GM12878 (cell line): ENCODE measurements around the gene GZMM. TPM values are rescaled to one million over a fixed set of nuclear protein-coding genes. Genes with fewer than 3 reads are reported as not detected.
A peak's percentile ranks its signal among the peaks of the same experiment; 100 is the strongest.

ENCODE experiments used
- ATAC-seq: fragments of 200-7000 bp; cut with Tn5 transposase; 3 replicates; pipeline ENCODE4 v1.9.1; 2020; ENCODE audit warnings: mild to moderate bottlenecking, moderate library complexity
- BruUV-seq: library from RNA; stranded (reverse); fragments of 400-500 nt; replicated peaks from 2 replicates; lab custom pipeline; 2021; lab: Mats Ljungman, UMichigan
- CTCF ChIA-PET: fragments of 300-600 bp; sonication (Branson Sonifier 250); formaldehyde crosslinking; extraction: SDS; loops from one replicate; lab custom pipeline; 2021; ENCODE audit warnings: inconsistent platforms; lab: Yijun Ruan, JAX
- POLR2A ChIA-PET: fragments of 350-600 bp; formaldehyde crosslinking; extraction: SDS; loops from one replicate; lab custom pipeline; 2021; ENCODE audit warnings: inconsistent platforms; lab: Charles Lee
- RAD21 ChIA-PET: fragments of 300-600 bp; sonication (Branson Sonifier 250); formaldehyde crosslinking; loops from one replicate; lab custom pipeline; 2023; ENCODE audit warnings: antibody characterized with exemption; ENCODE audit not compliant: unreplicated experiment; lab: Charles Lee
- SMC1A ChIA-PET: fragments of 300-600 bp; sonication (Branson Sonifier 250); formaldehyde crosslinking; loops from one replicate; lab custom pipeline; 2023; ENCODE audit not compliant: unreplicated experiment, uncharacterized antibody; lab: Charles Lee
- DNase-seq: peaks from one replicate; pipeline ENCODE4 v3.0.0-alpha.2; 2011; ENCODE audit warnings: low read depth, low spot score
- FAIRE-seq: peaks from 3 replicates; lab custom pipeline; 2011; peaks lifted over from hg19 to GRCh38; lab: Jason Lieb, UNC
- H2AFZ ChIP-seq: 2 replicates; pipeline ENCODE4 v1.6.0; 2011; ENCODE audit warnings: low read depth, low read length, control low read depth; ENCODE audit not compliant: control insufficient read depth
- H3K27ac ChIP-seq: 2 replicates; pipeline ENCODE4 v1.5.1; 2011; ENCODE audit warnings: control low read depth; ENCODE audit not compliant: control insufficient read depth, insufficient read depth
- H3K27me3 ChIP-seq, 2 experiments: replicated peaks in 1 of 2; 2 replicates each; pipeline versions ENCODE4 v1.6.0 to v1.6.1; 2011; ENCODE audit warnings: low read length in 1 of 2; ENCODE audit not compliant: control insufficient read depth in 2 of 2, insufficient read depth in 2 of 2
- H3K36me3 ChIP-seq, 2 experiments: 2 replicates each; pipeline ENCODE4 v1.5.1; 2011; ENCODE audit warnings: low read length in 1 of 2; ENCODE audit not compliant: control insufficient read depth in 2 of 2, insufficient read depth in 2 of 2
- H3K4me1 ChIP-seq: 2 replicates; pipeline ENCODE4 v1.6.1; 2011; ENCODE audit warnings: mild to moderate bottlenecking, low read length, moderate library complexity, mixed read lengths; ENCODE audit not compliant: control insufficient read depth, insufficient read depth
- H3K4me2 ChIP-seq: 2 replicates; pipeline ENCODE4 v1.6.0; 2011; ENCODE audit warnings: control low read depth; ENCODE audit not compliant: control insufficient read depth, insufficient read depth
- H3K4me3 ChIP-seq: fragments of 200-600 bp; sonication (generic); 2 replicates; pipeline ENCODE4 v1.5.1; 2016
- H3K79me2 ChIP-seq: 2 replicates; pipeline ENCODE4 v1.6.0; 2011; ENCODE audit warnings: low read length; ENCODE audit not compliant: control insufficient read depth, insufficient read depth
- H3K9ac ChIP-seq: 2 replicates; pipeline ENCODE4 v1.8.0; 2011; ENCODE audit warnings: low read length, control low read depth, mixed read lengths; ENCODE audit not compliant: control insufficient read depth, insufficient read depth
- H3K9me3 ChIP-seq: replicated peaks from 3 replicates; pipeline ENCODE4 v1.5.1; 2011; ENCODE audit warnings: mild to moderate bottlenecking, low read length; ENCODE audit not compliant: control insufficient read depth, insufficient read depth
- H4K20me1 ChIP-seq: 2 replicates; pipeline ENCODE4 v1.6.0; 2011; ENCODE audit not compliant: control insufficient read depth, insufficient read depth
- MAX ChIP-seq: IDR thresholded peaks from 2 replicates; pipeline ENCODE4 v1.6.1; 2012; ENCODE audit warnings: low read depth, low read length, improper control_type of control experiment
- REST ChIP-seq: IDR thresholded peaks from 2 replicates; pipeline ENCODE4 v1.6.1; 2012; ENCODE audit warnings: mild to moderate bottlenecking, low read depth, low read length
- WGBS: methylation state at CpG from one replicate; pipeline ENCODE4 v1.1.6; 2016; ENCODE audit warnings: low lambda C conversion rate; ENCODE audit not compliant: insufficient replicate concordance, insufficient coverage; ENCODE audit errors: missing lambda C conversion rate; 5-methylcytosine and 5-hydroxymethylcytosine counted together
- in situ Hi-C: fragments of 300-500 bp; cut with MboI; formaldehyde crosslinking; loops from 9 replicates; pipeline ENCODE4 v1.14.3; 2018; ENCODE audit warnings: mixed read lengths
- intact Hi-C: fragments of 100-400 bp; cut with micrococcal nuclease; formaldehyde crosslinking; loops from one replicate; pipeline ENCODE4 v1.14.2; 2022; ENCODE audit not compliant: unreplicated experiment
- polyA plus RNA-seq, 11 experiments: library from polyadenylated mRNA; depleted of rRNA in 4 of 11; unstranded in 6 of 11; stranded (reverse) in 5 of 11; fragments of >200 nt; fragmentation: Nextera tagmentation in 4 of 11; fragmentation: Illumina TruSeq in 1 of 11; extraction: Ambion mirVana in 4 of 11; extraction: Trizol in 1 of 11; gene quantifications; 1 replicate in 1 of 11; 2 replicates in 10 of 11; pipeline versions ENCODE4 v1.2.1 to v1.2.3, GENCODE V29; 2011 to 2016; ENCODE audit warnings: inconsistent platforms in 2 of 11, missing spikeins in 2 of 11, low read depth in 1 of 11
- total RNA-seq, 4 experiments: library from RNA; depleted of rRNA in 3 of 4; stranded (reverse); fragments of >200 nt in 3 of 4; fragmentation: Illumina TruSeq in 1 of 4; extraction: Trizol in 1 of 4; gene quantifications; 2 replicates each; pipeline versions ENCODE4 v1.2.1 to v1.2.3, GENCODE V29; 2013 to 2021

Gene GZMM
- total and polyA plus RNA-seq, 10 of the 15 experiments (the other 5 are each of a cell fraction or from before 2014, with no cell fraction given): 0.09 to 0.48 (median 0.23) TPM; not detected in 7

- DNase-seq (no peak), FAIRE-seq (no peak), ATAC-seq (no peak)
- TF ChIP-seq REST (peak; percentile 86), MAX (no peak)
- SMC1A ChIA-PET: no interaction called here
- H3K79me2 ChIP-seq: no peaks in the 10 kb centered on the region
- 58% methylated on average over 65 of the region's 75 CpGs for WGBS
- H2AFZ ChIP-seq: no peak overlapping the region
- CTCF ChIA-PET: no interaction called here
- H3K9ac ChIP-seq: no peak overlapping the region
- H3K9me3 ChIP-seq: no peaks in the 10 kb centered on the region
- H3K4me1 ChIP-seq: no peaks in the 10 kb centered on the region
- no peak overlapping the region for H3K4me2 ChIP-seq
- RAD21 ChIA-PET: no interaction called here
- peaks cover 4 to 9% of the 10 kb centered on the region in 2 experiments for H3K27me3 ChIP-seq
- no peaks in the 10 kb centered on the region for H4K20me1 ChIP-seq
- intact Hi-C loops (no loop called here), in situ Hi-C loops (no loop called here)
- H3K36me3 ChIP-seq: no peaks in the 10 kb centered on the region
- no TSS peak for BruUV-seq
- POLR2A ChIA-PET: no interaction called here
- H3K4me3 ChIP-seq: no peak overlapping the region
- H3K27ac ChIP-seq: no peak overlapping the region
Measured at GRCh38 chr19:591099-591958, 47.5 kb downstream of the GZMM start.
